Measurements from ENCODE around the gene PUS1. TPM values are rescaled to one million over a fixed set of nuclear protein-coding genes. Genes with fewer than 3 reads are reported as not detected.
"Not testable (repeated sequence)": the region's sequence is repeated elsewhere in the genome, so short reads cannot be mapped to it uniquely, and the experiment has no call there.

PUS1 gene
- total RNA-seq, 1 donor from 2014 or later: 19.9 TPM

DNA sequence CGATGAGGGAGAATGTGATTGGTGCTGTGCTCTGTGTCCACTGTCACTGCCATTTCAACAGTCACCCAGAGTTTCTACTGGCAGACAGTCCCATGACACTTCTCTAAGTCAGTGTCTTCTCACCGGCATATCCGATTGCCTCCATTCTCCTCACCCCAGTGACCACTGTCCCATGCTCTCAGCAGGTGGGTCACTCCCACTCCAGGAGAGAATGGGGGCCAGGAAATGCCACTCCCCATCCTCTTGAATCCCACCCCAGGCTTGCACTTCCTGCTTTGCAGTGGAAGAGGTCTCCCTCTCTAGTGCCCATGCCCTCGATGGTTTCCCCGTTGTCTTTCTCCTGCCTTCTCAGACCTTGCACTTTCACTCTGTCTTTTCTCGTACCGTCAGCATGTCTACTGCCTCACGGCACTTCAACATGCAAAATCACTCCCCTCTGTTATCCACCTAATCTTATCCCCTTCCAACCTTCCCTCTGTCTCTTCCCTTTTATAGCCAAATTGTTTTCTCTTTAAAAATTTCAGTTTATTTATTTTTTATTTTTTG, 18.5 kb downstream of the PUS1 start:
- Histone ChIP-seq H3K27me3 (no peaks in the 10 kb centered on the region), H3K27ac (no peak overlapping the region), H3K4me1 (peaks cover 18% of the 10 kb centered on the region), H3K36me3 (peaks cover 6% of the 10 kb centered on the region), H3K4me3 (no peak overlapping the region), H3K9me3 (no peaks in the 10 kb centered on the region)
- TF ChIP-seq, protein P1, sequence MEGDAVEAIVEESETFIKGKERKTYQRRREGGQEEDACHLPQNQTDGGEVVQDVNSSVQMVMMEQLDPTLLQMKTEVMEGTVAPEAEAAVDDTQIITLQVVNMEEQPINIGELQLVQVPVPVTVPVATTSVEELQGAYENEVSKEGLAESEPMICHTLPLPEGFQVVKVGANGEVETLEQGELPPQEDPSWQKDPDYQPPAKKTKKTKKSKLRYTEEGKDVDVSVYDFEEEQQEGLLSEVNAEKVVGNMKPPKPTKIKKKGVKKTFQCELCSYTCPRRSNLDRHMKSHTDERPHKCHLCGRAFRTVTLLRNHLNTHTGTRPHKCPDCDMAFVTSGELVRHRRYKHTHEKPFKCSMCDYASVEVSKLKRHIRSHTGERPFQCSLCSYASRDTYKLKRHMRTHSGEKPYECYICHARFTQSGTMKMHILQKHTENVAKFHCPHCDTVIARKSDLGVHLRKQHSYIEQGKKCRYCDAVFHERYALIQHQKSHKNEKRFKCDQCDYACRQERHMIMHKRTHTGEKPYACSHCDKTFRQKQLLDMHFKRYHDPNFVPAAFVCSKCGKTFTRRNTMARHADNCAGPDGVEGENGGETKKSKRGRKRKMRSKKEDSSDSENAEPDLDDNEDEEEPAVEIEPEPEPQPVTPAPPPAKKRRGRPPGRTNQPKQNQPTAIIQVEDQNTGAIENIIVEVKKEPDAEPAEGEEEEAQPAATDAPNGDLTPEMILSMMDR (IDR thresholded peaks at IDR 0.05): no peak
- intact Hi-C loops (cut with DNase I): no loop called here
- ATAC-seq: no peak
- DNase-seq: peak; percentile 26

DNA sequence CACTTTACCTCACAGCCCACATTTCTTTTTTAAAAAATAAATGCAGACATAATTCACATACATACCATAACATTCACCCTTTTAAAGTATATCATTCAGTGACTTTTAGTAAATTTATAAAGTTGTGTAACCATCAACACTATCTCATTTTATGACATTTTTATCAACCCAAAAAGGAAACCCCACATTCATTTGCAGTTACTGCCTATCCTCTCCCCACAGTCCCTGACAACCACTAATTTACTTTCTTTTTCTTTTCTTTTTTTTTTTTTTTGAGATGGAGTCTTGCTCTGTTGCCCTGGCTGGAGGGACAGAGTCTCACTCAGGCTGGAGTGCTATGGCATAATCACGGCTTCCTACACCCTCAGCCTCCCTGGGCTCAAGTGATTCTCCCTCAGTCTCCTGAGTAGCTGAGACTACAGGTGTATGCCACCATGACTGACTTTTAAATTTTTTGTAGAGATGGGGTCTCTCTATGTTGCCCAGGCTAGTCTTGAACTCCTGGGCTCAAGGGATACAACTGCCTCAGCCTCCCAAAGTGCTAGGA, 19.2 kb downstream of the PUS1 start:
- no peaks in the 10 kb centered on the region for H3K9me3 ChIP-seq
- intact Hi-C loops (cut with DNase I): no loop called here
- TF ChIP-seq, protein P1 (IDR thresholded peaks at IDR 0.05): no peak
- peaks cover 18% of the 10 kb centered on the region for H3K4me1 ChIP-seq
- H3K27ac ChIP-seq: peak overlapping the region; percentile 61
- no peak overlapping the region for H3K4me3 ChIP-seq
- H3K27me3 ChIP-seq: no peaks in the 10 kb centered on the region
- H3K36me3 ChIP-seq: peaks cover 3% of the 10 kb centered on the region
- ATAC-seq: no peak
- no peak for DNase-seq

GRCh38 chr12:131948713-131949430, 19.8 kb downstream of the PUS1 start:
- intact Hi-C loops (cut with DNase I); H3K27me3 ChIP-seq; ATAC-seq; H3K36me3 ChIP-seq; H3K9me3 ChIP-seq; DNase-seq: not testable (repeated sequence)
- Histone ChIP-seq H3K4me1 (peaks cover 18% of the 10 kb centered on the region), H3K4me3 (peak overlapping the region; percentile 90), H3K27ac (peak overlapping the region; percentile 61)

- intact Hi-C loops (cut with DNase I): no loop called here
- Histone ChIP-seq H3K4me1 (peaks cover 18% of the 10 kb centered on the region), H3K4me3 (peak within 1 kb of the TSS; percentile 90), H3K9me3 (no peaks in the 10 kb centered on the region), H3K27me3 (no peaks in the 10 kb centered on the region), H3K27ac (peak within 1 kb of the TSS; percentile 77), H3K36me3 (no peaks in the 10 kb centered on the region)
- DNase-seq (peak; percentile 99), ATAC-seq (peak; percentile 99)
- TF ChIP-seq, protein P1 (IDR thresholded peaks at IDR 0.05): peak; percentile 39
Observed at GRCh38 chr12:131949431-131950181, 20.5 kb downstream of the PUS1 start, which contains the start of gene EP400. Gene EP400 (plus strand): TSS chr12:131949942. CDS start chr12:131960620, 10,678 bp downstream.

- Histone ChIP-seq H3K27me3 (no peaks in the 10 kb centered on the region), H3K9me3 (no peaks in the 10 kb centered on the region), H3K4me3 (peak overlapping the region; percentile 90), H3K4me1 (peaks cover 18% of the 10 kb centered on the region), H3K27ac (peak overlapping the region; percentile 77), H3K36me3 (no peaks in the 10 kb centered on the region)
- peak; percentile 75 for DNase-seq
- ATAC-seq: peak; percentile 10
- TF ChIP-seq, protein P1 (IDR thresholded peaks at IDR 0.05): no peak
- intact Hi-C loops (cut with DNase I): no loop called here
Observed at GRCh38 chr12:131950182-131950913, 21.3 kb downstream of the PUS1 start.

DNA sequence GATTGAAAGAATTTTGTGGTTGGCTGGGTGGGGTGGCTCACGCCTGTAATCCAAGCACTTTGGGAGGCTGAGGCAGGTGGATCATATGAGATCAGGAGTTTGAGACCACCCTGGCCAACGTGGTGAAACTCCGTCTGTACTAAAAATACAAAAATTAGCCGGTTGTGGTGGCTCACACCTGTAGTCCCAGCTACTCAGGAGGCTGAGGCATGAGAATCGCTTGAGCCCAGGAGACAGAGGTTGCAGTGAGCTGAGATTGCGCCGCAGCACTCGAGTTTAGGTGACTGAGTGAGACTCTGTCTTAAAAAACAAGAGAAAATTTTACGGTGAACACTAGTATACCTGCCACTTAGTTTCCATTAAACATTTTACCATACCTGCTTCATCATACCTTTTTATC, 24.7 kb downstream of the PUS1 start:
- peaks cover 33% of the 10 kb centered on the region for H3K4me1 ChIP-seq
- H3K27me3 ChIP-seq; H3K36me3 ChIP-seq; H3K27ac ChIP-seq; DNase-seq; H3K9me3 ChIP-seq; intact Hi-C loops (cut with DNase I); H3K4me3 ChIP-seq; ATAC-seq: not testable (repeated sequence)

- DNase-seq; H3K4me3 ChIP-seq; H3K9me3 ChIP-seq; H3K36me3 ChIP-seq; H3K27me3 ChIP-seq; intact Hi-C loops (cut with DNase I); ATAC-seq; H3K27ac ChIP-seq: not testable (repeated sequence)
- peaks cover 40% of the 10 kb centered on the region for H3K4me1 ChIP-seq
Observed at GRCh38 chr12:131954460-131954859, 25.4 kb downstream of the PUS1 start.
